HepG2 (cell line): Measurements from ENCODE around the gene NCOA5. TPM values are rescaled to one million over a fixed set of nuclear protein-coding genes. Genes with fewer than 3 reads are reported as not detected.

Source experiments
- CBFB ChIP-seq: sonication (generic); formaldehyde crosslinking; IDR thresholded peaks from 2 replicates; pipeline ENCODE4 v1.4.0; 2020; ENCODE audit warnings: missing genetic modification reagents
- CCAR2 ChIP-seq: fragments of 200-400 bp; formaldehyde crosslinking; optimal IDR thresholded peaks from 2 replicates; pipeline ENCODE3; 2018; ENCODE audit warnings: low read depth, mild to moderate bottlenecking, low read length, moderate library complexity
- HNRNPL ChIP-seq: fragments of 200-400 bp; formaldehyde crosslinking; IDR thresholded peaks from 2 replicates; pipeline ENCODE4 v1.6.1; 2017; ENCODE audit warnings: mild to moderate bottlenecking, low read depth, low read length
- HOXD1 ChIP-seq: sonication (generic); formaldehyde crosslinking; IDR thresholded peaks from 2 replicates; pipeline ENCODE4 v1.5.0; 2020; ENCODE audit warnings: missing genetic modification reagents
- IKZF4 ChIP-seq: sonication (generic); formaldehyde crosslinking; IDR thresholded peaks from 2 replicates; pipeline ENCODE4 v1.5.1; 2020; ENCODE audit warnings: borderline replicate concordance, mild to moderate bottlenecking, low read depth, missing genetic modification reagents; ENCODE audit errors: not compliant biosample characterization
- MYC ChIP-seq: sonication (generic); formaldehyde crosslinking; IDR thresholded peaks from 2 replicates; pipeline ENCODE4 v1.9.0; 2021; ENCODE audit warnings: missing genetic modification reagents, borderline replicate concordance
- NFYC ChIP-seq: IDR thresholded peaks from 2 replicates; pipeline ENCODE4 v1.6.1; 2016; ENCODE audit warnings: missing genetic modification reagents, missing compliant biosample characterization
- PAX8 ChIP-seq: sonication (generic); formaldehyde crosslinking; IDR thresholded peaks from 2 replicates; pipeline ENCODE4 v1.8.0; 2022; ENCODE audit warnings: mild to moderate bottlenecking, missing genetic modification reagents, borderline replicate concordance
- REST ChIP-seq, 2 experiments: IDR thresholded peaks; 2 replicates each; pipeline ENCODE4 v1.6.1; 2011 to 2012; ENCODE audit warnings: low read length in 2 of 2, borderline replicate concordance in 1 of 2, low read depth in 1 of 2, mild to moderate bottlenecking in 1 of 2, moderate library complexity in 1 of 2
- SALL2 ChIP-seq: sonication (generic); formaldehyde crosslinking; IDR thresholded peaks from 2 replicates; pipeline ENCODE4 v1.8.1; 2023; ENCODE audit warnings: mild to moderate bottlenecking, missing genetic modification reagents, inconsistent platforms
- SMAD9 ChIP-seq: sonication (generic); formaldehyde crosslinking; IDR thresholded peaks from 2 replicates; pipeline ENCODE4 v1.5.1; 2020; ENCODE audit warnings: mild to moderate bottlenecking, missing genetic modification reagents
- ZBTB38 ChIP-seq: sonication (generic); formaldehyde crosslinking; IDR thresholded peaks from 2 replicates; pipeline ENCODE4 v1.5.1; 2020; ENCODE audit warnings: mild to moderate bottlenecking, missing genetic modification reagents
- ZNF160 ChIP-seq: sonication (generic); formaldehyde crosslinking; IDR thresholded peaks from 2 replicates; pipeline ENCODE4 v1.8.0; 2022; ENCODE audit warnings: mild to moderate bottlenecking, inconsistent platforms, missing genetic modification reagents
- ZNF484 ChIP-seq: sonication (generic); formaldehyde crosslinking; IDR thresholded peaks from 2 replicates; pipeline ENCODE4 v1.5.1; 2020; ENCODE audit warnings: mild to moderate bottlenecking, low read depth, missing genetic modification reagents, borderline replicate concordance
- ZNF547 ChIP-seq: sonication (generic); formaldehyde crosslinking; IDR thresholded peaks from 2 replicates; pipeline ENCODE4 v1.5.1; 2020; ENCODE audit warnings: mild to moderate bottlenecking, missing genetic modification reagents
- ZNF768 ChIP-seq: sonication (generic); formaldehyde crosslinking; IDR thresholded peaks from 2 replicates; pipeline ENCODE4 v1.4.0; 2020; ENCODE audit warnings: missing genetic modification reagents
- ZNF883 ChIP-seq: sonication (generic); formaldehyde crosslinking; IDR thresholded peaks from 2 replicates; pipeline ENCODE4 v1.5.1; 2020; ENCODE audit warnings: mild to moderate bottlenecking, missing genetic modification reagents; ENCODE audit errors: not compliant biosample characterization
- polyA plus RNA-seq, 8 experiments: library from polyadenylated mRNA; depleted of rRNA in 3 of 8; stranded (reverse) in 7 of 8; unstranded in 1 of 8; fragments of >200 nt; fragmentation: Illumina TruSeq in 4 of 8; extraction: Trizol in 4 of 8; gene quantifications; 2 replicates each; pipeline versions ENCODE4 v1.2.1 to v1.2.3, GENCODE V29; 2011 to 2016; ENCODE audit warnings: low read depth in 4 of 8, missing spikeins in 1 of 8, mixed read lengths in 1 of 8; ENCODE audit not compliant: insufficient read depth in 1 of 8
- total RNA-seq, 5 experiments: library from RNA; depleted of rRNA; stranded (reverse); fragments of >200 nt; fragmentation: Illumina TruSeq; extraction: Trizol; gene quantifications; 2 replicates each; pipeline ENCODE4 v1.2.3, GENCODE V29; 2016; ENCODE audit warnings: low read depth in 1 of 5
- TF ChIP-seq, protein P1 (sequence below), 2 experiments: sonication (generic) in 1 of 2; formaldehyde crosslinking in 1 of 2; IDR thresholded peaks; 2 replicates each; pipeline versions ENCODE4 v1.6.1 to v1.9.0; 2014 to 2022; ENCODE audit warnings: antibody characterized with exemption in 1 of 2, borderline replicate concordance in 1 of 2, inconsistent platforms in 1 of 2, low read depth in 1 of 2, missing genetic modification reagents in 1 of 2

Gene NCOA5
- total and polyA plus RNA-seq, 2 of the 13 experiments (the other 11 are each of a cell fraction or from before 2014, with no cell fraction given): 16.5 to 28.4 TPM

GRCh38 chr20:46099491-46100287 is 9.9 kb upstream of the NCOA5 start (continued):
- TF ChIP-seq, protein P1, sequence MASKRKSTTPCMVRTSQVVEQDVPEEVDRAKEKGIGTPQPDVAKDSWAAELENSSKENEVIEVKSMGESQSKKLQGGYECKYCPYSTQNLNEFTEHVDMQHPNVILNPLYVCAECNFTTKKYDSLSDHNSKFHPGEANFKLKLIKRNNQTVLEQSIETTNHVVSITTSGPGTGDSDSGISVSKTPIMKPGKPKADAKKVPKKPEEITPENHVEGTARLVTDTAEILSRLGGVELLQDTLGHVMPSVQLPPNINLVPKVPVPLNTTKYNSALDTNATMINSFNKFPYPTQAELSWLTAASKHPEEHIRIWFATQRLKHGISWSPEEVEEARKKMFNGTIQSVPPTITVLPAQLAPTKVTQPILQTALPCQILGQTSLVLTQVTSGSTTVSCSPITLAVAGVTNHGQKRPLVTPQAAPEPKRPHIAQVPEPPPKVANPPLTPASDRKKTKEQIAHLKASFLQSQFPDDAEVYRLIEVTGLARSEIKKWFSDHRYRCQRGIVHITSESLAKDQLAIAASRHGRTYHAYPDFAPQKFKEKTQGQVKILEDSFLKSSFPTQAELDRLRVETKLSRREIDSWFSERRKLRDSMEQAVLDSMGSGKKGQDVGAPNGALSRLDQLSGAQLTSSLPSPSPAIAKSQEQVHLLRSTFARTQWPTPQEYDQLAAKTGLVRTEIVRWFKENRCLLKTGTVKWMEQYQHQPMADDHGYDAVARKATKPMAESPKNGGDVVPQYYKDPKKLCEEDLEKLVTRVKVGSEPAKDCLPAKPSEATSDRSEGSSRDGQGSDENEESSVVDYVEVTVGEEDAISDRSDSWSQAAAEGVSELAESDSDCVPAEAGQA (IDR thresholded peaks at IDR 0.05; ENCODE audit: low read depth): no peak
- TF ChIP-seq, protein P1 (CRISPR knock-in tag; IDR thresholded peaks at IDR 0.05; ENCODE audit: borderline replicate concordance): no peak
- TF ChIP-seq MYC (CRISPR knock-in tag): peak; percentile 43; the same call in 1 of the 2 replicates
- TF ChIP-seq PAX8 (CRISPR knock-in tag): no peak
- TF ChIP-seq CBFB (CRISPR knock-in tag): 0 out of 2 replicates have a peak, but pooled peaks have one; percentile 24
- TF ChIP-seq IKZF4: peak; percentile 82
- no peak for TF ChIP-seq NFYC (CRISPR knock-in tag)
- peak; percentile 66; the same call in 1 of the 2 replicates for TF ChIP-seq ZNF768 (CRISPR knock-in tag)
- peak; percentile 46; the same call in 1 of the 2 replicates for TF ChIP-seq ZBTB38 (CRISPR knock-in tag)
- no peak; a peak in 1 of 4 replicates for TF ChIP-seq REST (IDR thresholded peaks at IDR 0.05; ENCODE audit: borderline replicate concordance in 1 of 2, low read depth in 1 of 2, low read length in 2 of 2)
- 0 out of 2 replicates have a peak, but pooled peaks have one; percentile 48 for TF ChIP-seq SMAD9 (CRISPR knock-in tag)
- 0 out of 2 replicates have a peak, but pooled peaks have one; percentile 42 for TF ChIP-seq ZNF547 (CRISPR knock-in tag)
- TF ChIP-seq ZNF883 (CRISPR knock-in tag): peak; percentile 31
- TF ChIP-seq ZNF484: no peak
- no peak for TF ChIP-seq CCAR2
- TF ChIP-seq HNRNPL: peak; percentile 38; the same call in 1 of the 2 replicates
- TF ChIP-seq SALL2: 0 out of 2 replicates have a peak, but pooled peaks have one; percentile 54
- TF ChIP-seq ZNF160 (CRISPR knock-in tag): no peak
- TF ChIP-seq HOXD1 (CRISPR knock-in tag): 0 out of 2 replicates have a peak, but pooled peaks have one; percentile 45
